ENCODE data around the gene GMDS.

DNA sequence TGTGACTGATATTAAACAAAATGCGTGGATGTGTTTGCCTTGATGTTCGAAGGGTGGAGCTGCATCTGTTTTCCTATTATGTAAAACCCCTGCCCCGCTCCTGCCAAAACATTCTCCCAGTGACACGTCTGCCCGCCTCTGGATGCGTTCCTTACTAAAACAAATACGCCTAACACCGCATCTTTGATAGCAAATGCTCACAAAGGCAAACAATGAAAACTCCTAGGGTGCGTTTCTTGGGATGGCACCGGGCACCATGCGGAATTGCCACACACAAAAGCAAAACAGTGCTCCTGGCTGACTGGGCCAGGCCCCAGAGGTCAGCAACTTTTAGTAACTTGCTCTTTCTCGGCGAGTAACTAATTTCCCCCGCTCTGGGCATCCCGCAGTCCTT is 644.6 kb downstream of the GMDS start:
- no peak for TF ChIP-seq EZH2 (IDR thresholded peaks at IDR 0.05; ENCODE audit: low read length)
- TF ChIP-seq, protein P1, sequence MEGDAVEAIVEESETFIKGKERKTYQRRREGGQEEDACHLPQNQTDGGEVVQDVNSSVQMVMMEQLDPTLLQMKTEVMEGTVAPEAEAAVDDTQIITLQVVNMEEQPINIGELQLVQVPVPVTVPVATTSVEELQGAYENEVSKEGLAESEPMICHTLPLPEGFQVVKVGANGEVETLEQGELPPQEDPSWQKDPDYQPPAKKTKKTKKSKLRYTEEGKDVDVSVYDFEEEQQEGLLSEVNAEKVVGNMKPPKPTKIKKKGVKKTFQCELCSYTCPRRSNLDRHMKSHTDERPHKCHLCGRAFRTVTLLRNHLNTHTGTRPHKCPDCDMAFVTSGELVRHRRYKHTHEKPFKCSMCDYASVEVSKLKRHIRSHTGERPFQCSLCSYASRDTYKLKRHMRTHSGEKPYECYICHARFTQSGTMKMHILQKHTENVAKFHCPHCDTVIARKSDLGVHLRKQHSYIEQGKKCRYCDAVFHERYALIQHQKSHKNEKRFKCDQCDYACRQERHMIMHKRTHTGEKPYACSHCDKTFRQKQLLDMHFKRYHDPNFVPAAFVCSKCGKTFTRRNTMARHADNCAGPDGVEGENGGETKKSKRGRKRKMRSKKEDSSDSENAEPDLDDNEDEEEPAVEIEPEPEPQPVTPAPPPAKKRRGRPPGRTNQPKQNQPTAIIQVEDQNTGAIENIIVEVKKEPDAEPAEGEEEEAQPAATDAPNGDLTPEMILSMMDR (optimal IDR thresholded peaks at IDR 0.05 in 1 of 3, IDR thresholded peaks at IDR 0.05 in 1 of 3, conservative IDR thresholded peaks at IDR 0.05 in 1 of 3; ENCODE audit: extremely low read depth in 1 of 3, insufficient read depth in 2 of 3, low read length in 3 of 3) = no peak

Measured in keratinocyte (primary cell).